Naive B cell (primary cell): ENCODE results near the gene CDC25A. TPM values are rescaled to one million over a fixed set of nuclear protein-coding genes. Genes with fewer than 3 reads are reported as not detected.
A peak's percentile ranks its signal among the peaks of the same experiment; 100 is the strongest.
"Not testable (repeated sequence)": the region's sequence is repeated elsewhere in the genome, so short reads cannot be mapped to it uniquely, and the experiment has no call there.

ENCODE experiments used
- ATAC-seq, 2 donors: fragments of 150-1000 bp; cut with Tn5 transposase; 2 replicates each; pipeline ENCODE4 v1.10.0; 2021; ENCODE audit warnings: low read depth in 2 of 2, mild to moderate bottlenecking in 2 of 2, moderate library complexity in 2 of 2
- DNase-seq: peaks from one replicate; pipeline ENCODE4 v3.0.0; 2022
- H3K27ac Mint-ChIP-seq, 6 donors: one replicate each; pipeline ENCODE4 v1.8.0; 2020 to 2022; ENCODE audit warnings: mild to moderate bottlenecking in 6 of 6, mixed read lengths in 6 of 6, moderate library complexity in 5 of 6, inconsistent platforms in 2 of 6
- H3K27me3 Mint-ChIP-seq, 3 donors: one replicate each; pipeline ENCODE4 v1.8.0; 2021 to 2022; ENCODE audit warnings: mixed read lengths in 3 of 3, mild to moderate bottlenecking in 1 of 3
- H3K36me3 Mint-ChIP-seq, 2 donors: one replicate each; pipeline ENCODE4 v1.8.0; 2020 to 2022; ENCODE audit warnings: mixed read lengths in 2 of 2, inconsistent platforms in 1 of 2, mild to moderate bottlenecking in 1 of 2
- H3K4me1 Mint-ChIP-seq, 3 donors: one replicate each; pipeline ENCODE4 v1.8.0; 2020 to 2022; ENCODE audit warnings: mixed read lengths in 3 of 3, inconsistent platforms in 1 of 3, mild to moderate bottlenecking in 1 of 3, moderate library complexity in 1 of 3
- H3K4me3 Mint-ChIP-seq, 8 donors: one replicate each; pipeline ENCODE4 v1.8.0; 2020 to 2022; ENCODE audit warnings: mild to moderate bottlenecking in 8 of 8, mixed read lengths in 8 of 8, moderate library complexity in 8 of 8, inconsistent platforms in 2 of 8
- H3K9me3 Mint-ChIP-seq, 7 donors: one replicate each; pipeline ENCODE4 v1.8.0; 2020 to 2022; ENCODE audit warnings: mixed read lengths in 7 of 7, mild to moderate bottlenecking in 5 of 7, inconsistent platforms in 2 of 7, moderate library complexity in 1 of 7
- polyA plus RNA-seq, 6 donors: library from polyadenylated mRNA; unstranded; fragments of 300-500 nt; fragmentation: Illumina TruSeq; gene quantifications; one replicate each; pipeline ENCODE4 v1.2.3, GENCODE V29; 2021; ENCODE audit warnings: low read depth in 6 of 6

Gene CDC25A
- polyA plus RNA-seq, 6 donors from 2014 or later: not detected

GRCh38 chr3:48215466-48215865 is 27.2 kb upstream of the CDC25A start:
- Mint-ChIP-seq H3K36me3 (no peaks in the 10 kb centered on the region), H3K9me3 (no peaks in the 10 kb centered on the region), H3K27me3 (no peaks in the 10 kb centered on the region), H3K4me3 (no peak overlapping the region), H3K4me1 (peaks cover 0 to 5% (median 4%) of the 10 kb centered on the region in 3 donors), H3K27ac (no peak overlapping the region)
- DNase-seq: no peak
- ATAC-seq: no peak

- no peak for DNase-seq
- peaks cover 0 to 3% (median 0%) of the 10 kb centered on the region in 7 donors for H3K9me3 Mint-ChIP-seq
- peaks cover 0 to 2% of the 10 kb centered on the region in 2 donors for H3K36me3 Mint-ChIP-seq
- no peak for ATAC-seq
- peaks cover 0 to 5% (median 4%) of the 10 kb centered on the region in 3 donors for H3K4me1 Mint-ChIP-seq
- no peak overlapping the region for H3K4me3 Mint-ChIP-seq
- peaks cover 0 to 3% (median 0%) of the 10 kb centered on the region in 3 donors for H3K27me3 Mint-ChIP-seq
- H3K27ac Mint-ChIP-seq: no peak overlapping the region
Measured at GRCh38 chr3:48215019-48215418, 26.8 kb upstream of the CDC25A start.

- Mint-ChIP-seq H3K9me3 (peaks cover 0 to 6% (median 0%) of the 10 kb centered on the region in 7 donors), H3K36me3 (peaks cover 0 to 6% of the 10 kb centered on the region in 2 donors), H3K4me3 (no peak overlapping the region), H3K27ac (no peak overlapping the region), H3K27me3 (peaks cover 0 to 7% (median 0%) of the 10 kb centered on the region in 3 donors), H3K4me1 (peaks cover 0 to 4% (median 2%) of the 10 kb centered on the region in 3 donors)
- ATAC-seq (no peak), DNase-seq (no peak)
Measured at GRCh38 chr3:48214225-48214624, 26.0 kb upstream of the CDC25A start.

- not testable (repeated sequence) for ATAC-seq, H3K36me3 Mint-ChIP-seq, H3K27ac Mint-ChIP-seq, H3K27me3 Mint-ChIP-seq, H3K4me3 Mint-ChIP-seq, H3K9me3 Mint-ChIP-seq, DNase-seq, H3K4me1 Mint-ChIP-seq
Measured at GRCh38 chr3:48211776-48212175, 23.6 kb upstream of the CDC25A start.

- not testable (repeated sequence) for ATAC-seq, H3K36me3 Mint-ChIP-seq, DNase-seq, H3K9me3 Mint-ChIP-seq, H3K27ac Mint-ChIP-seq, H3K4me1 Mint-ChIP-seq, H3K27me3 Mint-ChIP-seq
- H3K4me3 Mint-ChIP-seq: peak overlapping the region in 1 of 8 donors; percentile 76
Measured at GRCh38 chr3:48210534-48210933, 22.3 kb upstream of the CDC25A start.

- ATAC-seq (no peak), DNase-seq (no peak)
- peaks cover 0 to 6% of the 10 kb centered on the region in 2 donors for H3K36me3 Mint-ChIP-seq
- H3K27me3 Mint-ChIP-seq: peaks cover 0 to 7% (median 0%) of the 10 kb centered on the region in 3 donors
- peaks cover 0 to 6% (median 0%) of the 10 kb centered on the region in 7 donors for H3K9me3 Mint-ChIP-seq
- H3K27ac Mint-ChIP-seq: no peak overlapping the region
- no peak overlapping the region for H3K4me3 Mint-ChIP-seq
- H3K4me1 Mint-ChIP-seq: peaks cover 0 to 4% (median 0%) of the 10 kb centered on the region in 3 donors
Measured at GRCh38 chr3:48209445-48209844, 21.2 kb upstream of the CDC25A start.

- Mint-ChIP-seq H3K4me3 (no peak overlapping the region), H3K27me3 (peaks cover 0 to 7% (median 0%) of the 10 kb centered on the region in 3 donors), H3K4me1 (peaks cover 0 to 4% (median 0%) of the 10 kb centered on the region in 3 donors), H3K9me3 (peaks cover 0 to 6% (median 0%) of the 10 kb centered on the region in 7 donors), H3K27ac (peak overlapping the region in 1 of 6 donors; percentile 84), H3K36me3 (peaks cover 0 to 6% of the 10 kb centered on the region in 2 donors)
- DNase-seq (no peak), ATAC-seq (no peak)
Measured at GRCh38 chr3:48208076-48208475, 19.9 kb upstream of the CDC25A start.

- no peaks in the 10 kb centered on the region for H3K27me3 Mint-ChIP-seq
- no peaks in the 10 kb centered on the region for H3K4me1 Mint-ChIP-seq
- no peak for ATAC-seq
Measured at GRCh38 chr3:48202632-48203031, 14.4 kb upstream of the CDC25A start.

GRCh38 chr3:48199117-48199516 is 10.9 kb upstream of the CDC25A start:
- Mint-ChIP-seq H3K27ac (peak overlapping the region in 1 of 6 donors; percentile 29), H3K27me3 (peaks cover 0 to 4% (median 0%) of the 10 kb centered on the region in 3 donors)
- ATAC-seq: no peak

More at GRCh38 chr3:48202632-48203031, 14.4 kb upstream of the CDC25A start:
- DNase-seq: no peak
- H3K4me3 Mint-ChIP-seq: no peak overlapping the region
- H3K9me3 Mint-ChIP-seq: no peaks in the 10 kb centered on the region
- H3K36me3 Mint-ChIP-seq: no peaks in the 10 kb centered on the region
- H3K27ac Mint-ChIP-seq: no peak overlapping the region

GRCh38 chr3:48196611-48197010 is 8.4 kb upstream of the CDC25A start:
- H3K27ac Mint-ChIP-seq: no peak overlapping the region
- ATAC-seq (no peak), DNase-seq (no peak)
- no peak overlapping the region for H3K4me3 Mint-ChIP-seq
- no peaks in the 10 kb centered on the region for H3K9me3 Mint-ChIP-seq
- H3K36me3 Mint-ChIP-seq: no peaks in the 10 kb centered on the region
- peaks cover 0 to 4% (median 0%) of the 10 kb centered on the region in 3 donors for H3K27me3 Mint-ChIP-seq
- peaks cover 5 to 7% (median 5%) of the 10 kb centered on the region in 3 donors for H3K4me1 Mint-ChIP-seq

More at GRCh38 chr3:48199117-48199516, 10.9 kb upstream of the CDC25A start:
- peaks cover 4 to 7% (median 5%) of the 10 kb centered on the region in 3 donors for H3K4me1 Mint-ChIP-seq
- DNase-seq: no peak
- no peak overlapping the region for H3K4me3 Mint-ChIP-seq
- no peaks in the 10 kb centered on the region for H3K36me3 Mint-ChIP-seq
- H3K9me3 Mint-ChIP-seq: no peaks in the 10 kb centered on the region

GRCh38 chr3:48194446-48195071 is 6.3 kb upstream of the CDC25A start:
- no peaks in the 10 kb centered on the region for H3K36me3 Mint-ChIP-seq
- peak overlapping the region in 2 of 6 donors; percentile 28 to 69 for H3K27ac Mint-ChIP-seq
- peak overlapping the region in 1 of 8 donors; percentile 42 for H3K4me3 Mint-ChIP-seq
- H3K4me1 Mint-ChIP-seq: peaks cover 5 to 7% (median 5%) of the 10 kb centered on the region in 3 donors
- H3K27me3 Mint-ChIP-seq: peaks cover 0 to 4% (median 0%) of the 10 kb centered on the region in 3 donors
- ATAC-seq (no peak), DNase-seq (peak; percentile 24)
- no peaks in the 10 kb centered on the region for H3K9me3 Mint-ChIP-seq

GRCh38 chr3:48190911-48191310 is 2.7 kb upstream of the CDC25A start:
- H3K27ac Mint-ChIP-seq: peak overlapping the region in 2 of 6 donors; percentile 31 to 64
- peaks cover 0 to 8% of the 10 kb centered on the region in 2 donors for H3K36me3 Mint-ChIP-seq
- peaks cover 11 to 14% (median 12%) of the 10 kb centered on the region in 3 donors for H3K27me3 Mint-ChIP-seq
- ATAC-seq: no peak
- H3K4me1 Mint-ChIP-seq: peaks cover 19 to 23% (median 20%) of the 10 kb centered on the region in 3 donors
- no peak for DNase-seq
- peak overlapping the region in 1 of 8 donors; percentile 9 for H3K4me3 Mint-ChIP-seq
- H3K9me3 Mint-ChIP-seq: no peaks in the 10 kb centered on the region

GRCh38 chr3:48189321-48189720 is 1.1 kb upstream of the CDC25A start:
- no peak for ATAC-seq
- Mint-ChIP-seq H3K9me3 (no peaks in the 10 kb centered on the region), H3K36me3 (peaks cover 0 to 8% of the 10 kb centered on the region in 2 donors), H3K4me3 (peak overlapping the region in 3 of 8 donors; percentile 21 to 97 (median 91)), H3K27ac (no peak overlapping the region), H3K4me1 (peaks cover 15 to 20% (median 17%) of the 10 kb centered on the region in 3 donors), H3K27me3 (peaks cover 12 to 14% (median 12%) of the 10 kb centered on the region in 3 donors)
- no peak for DNase-seq
